B cell (primary cell): ENCODE results near the gene CHD6.

Experiments used
- CTCF ChIP-seq: fragments of 200-600 bp; IDR thresholded peaks from one replicate; pipeline ENCODE4 v1.8.0; 2022; ENCODE audit warnings: antibody characterized with exemption, mild to moderate bottlenecking
- EZH2 ChIP-seq: IDR thresholded peaks from 2 replicates; pipeline ENCODE4 v1.6.1; 2012; ENCODE audit warnings: borderline replicate concordance, low read depth, mild to moderate bottlenecking, moderate library complexity, low read length; ENCODE audit not compliant: insufficient read depth, poor library complexity, severe bottlenecking

GRCh38 chr20:41574802-41575389, 43.3 kb downstream of the CHD6 start:
- TF ChIP-seq CTCF (no peak), EZH2 (no peak)
